K562 (cell line): Measurements from ENCODE around the gene EFHC1. TPM values are rescaled to one million over a fixed set of nuclear protein-coding genes. Genes with fewer than 3 reads are reported as not detected.
A peak's percentile ranks its signal among the peaks of the same experiment; 100 is the strongest.

Experiments used
- ASH1L ChIP-seq: fragments of 450-650 bp; IDR thresholded peaks from 2 replicates; pipeline ENCODE4 v1.6.1; 2018; ENCODE audit warnings: borderline replicate concordance, mild to moderate bottlenecking, low read depth; ENCODE audit not compliant: partially characterized antibody
- CEBPB ChIP-seq: fragments of 450-650 bp; IDR thresholded peaks from 2 replicates; pipeline ENCODE4 v1.6.1; 2016; ENCODE audit warnings: missing genetic modification characterization, missing compliant biosample characterization
- CHD2 ChIP-seq: IDR thresholded peaks from 2 replicates; pipeline ENCODE4 v1.6.1; 2011; ENCODE audit warnings: low read depth, low read length
- DNMT1 ChIP-seq: fragments of 450-650 bp; IDR thresholded peaks from 2 replicates; pipeline ENCODE4 v1.6.1; 2016; ENCODE audit warnings: antibody characterized with exemption, mild to moderate bottlenecking
- FOS ChIP-seq: IDR thresholded peaks from 3 replicates; pipeline ENCODE4 v1.6.1; 2011; ENCODE audit not compliant: insufficient read length; ENCODE audit errors: extremely low read depth
- FOXK2 ChIP-seq, 2 experiments: fragments of 450-650 bp; IDR thresholded peaks in 1 of 2; conservative IDR thresholded peaks in 1 of 2; 2 replicates each; pipeline ENCODE4 v1.6.1; 2016; ENCODE audit warnings: low read depth in 2 of 2, mild to moderate bottlenecking in 1 of 2
- ILK ChIP-seq: fragments of 450-650 bp; IDR thresholded peaks from 2 replicates; pipeline ENCODE4 v1.6.1; 2016; ENCODE audit warnings: missing genetic modification characterization, low read depth, mild to moderate bottlenecking, missing compliant biosample characterization, moderate library complexity, borderline replicate concordance
- LEF1 ChIP-seq: fragments of 450-650 bp; IDR thresholded peaks from 2 replicates; pipeline ENCODE4 v1.6.1; 2016; ENCODE audit warnings: mild to moderate bottlenecking
- MAFG ChIP-seq: fragments of 450-650 bp; conservative IDR thresholded peaks from 2 replicates; pipeline ENCODE4 v1.6.1; 2016; ENCODE audit warnings: missing genetic modification characterization, missing compliant biosample characterization
- MCM5 ChIP-seq: fragments of 450-650 bp; IDR thresholded peaks from 2 replicates; pipeline ENCODE4 v1.6.1; 2016; ENCODE audit warnings: low read depth
- RBBP5 ChIP-seq: fragments of 200-600 bp; sonication (generic); IDR thresholded peaks from 2 replicates; pipeline ENCODE4 v1.6.1; 2012; ENCODE audit warnings: borderline replicate concordance, mild to moderate bottlenecking, low read length, control low read depth, inconsistent platforms; ENCODE audit not compliant: insufficient read depth, poor library complexity, severe bottlenecking
- RBM14 ChIP-seq: fragments of 200-400 bp; formaldehyde crosslinking; IDR thresholded peaks from 2 replicates; pipeline ENCODE4 v1.6.1; 2018; ENCODE audit warnings: low read depth, mild to moderate bottlenecking, low read length, moderate library complexity, borderline replicate concordance; ENCODE audit not compliant: insufficient read depth
- RBM22 ChIP-seq: fragments of 200-400 bp; formaldehyde crosslinking; IDR thresholded peaks from 2 replicates; pipeline ENCODE4 v1.6.1; 2018; ENCODE audit warnings: low read length, low read depth; ENCODE audit not compliant: poor library complexity, severe bottlenecking
- polyA plus RNA-seq, 8 experiments: library from polyadenylated mRNA; depleted of rRNA in 4 of 8; stranded (reverse) in 5 of 8; unstranded in 3 of 8; fragments of >200 nt; fragmentation: Nextera tagmentation in 2 of 8; fragmentation: Illumina TruSeq in 1 of 8; extraction: Ambion mirVana in 2 of 8; extraction: Trizol in 1 of 8; gene quantifications; 2 replicates each; pipeline versions ENCODE4 v1.2.1 to v1.2.3, GENCODE V29; 2011 to 2014; ENCODE audit warnings: inconsistent platforms in 1 of 8, missing spikeins in 1 of 8
- total RNA-seq, 7 experiments: library from RNA; depleted of rRNA in 6 of 7; stranded (reverse); fragments of >200 nt in 6 of 7; fragmentation: Illumina TruSeq in 2 of 7; extraction: Trizol in 2 of 7; gene quantifications; 2 replicates each; pipeline versions ENCODE4 v1.2.1 to v1.2.3, GENCODE V29; 2011 to 2021; ENCODE audit warnings: low replicate concordance in 1 of 7
- TF ChIP-seq, protein P1 (sequence below): fragments of 250-450 bp; sonication (Bioruptor Pico); IDR thresholded peaks from 2 replicates; pipeline ENCODE4 v1.8.0; 2022; ENCODE audit warnings: inconsistent platforms
- TF ChIP-seq, protein P2 (sequence below), 2 experiments: IDR thresholded peaks; 2 replicates each; pipeline ENCODE4 v1.6.1; 2012; ENCODE audit warnings: improper control_type of control experiment in 2 of 2, low read depth in 2 of 2, low read length in 2 of 2, borderline replicate concordance in 1 of 2
- TF ChIP-seq, protein P3 (sequence below): fragments of 450-650 bp; conservative IDR thresholded peaks from 2 replicates; pipeline ENCODE4 v1.6.1; 2016; ENCODE audit warnings: missing genetic modification characterization, low read depth, mild to moderate bottlenecking, missing compliant biosample characterization, moderate library complexity
- TF ChIP-seq, protein P4 (sequence below): sonication (generic); formaldehyde crosslinking; IDR thresholded peaks from 2 replicates; pipeline ENCODE4 v1.8.0; 2022; ENCODE audit warnings: mild to moderate bottlenecking, low read depth, missing genetic modification reagents
- TF ChIP-seq, protein P5 (sequence below): fragments of 450-650 bp; formaldehyde crosslinking; IDR thresholded peaks from 2 replicates; pipeline ENCODE4 v1.4.0; 2022; ENCODE audit warnings: missing genetic modification characterization

The EFHC1 gene
- total and polyA plus RNA-seq, 9 of the 15 experiments (the other 6 are each of a cell fraction or from before 2014, with no cell fraction given): 9.5 to 31.0 (median 14.9) TPM

DNA sequence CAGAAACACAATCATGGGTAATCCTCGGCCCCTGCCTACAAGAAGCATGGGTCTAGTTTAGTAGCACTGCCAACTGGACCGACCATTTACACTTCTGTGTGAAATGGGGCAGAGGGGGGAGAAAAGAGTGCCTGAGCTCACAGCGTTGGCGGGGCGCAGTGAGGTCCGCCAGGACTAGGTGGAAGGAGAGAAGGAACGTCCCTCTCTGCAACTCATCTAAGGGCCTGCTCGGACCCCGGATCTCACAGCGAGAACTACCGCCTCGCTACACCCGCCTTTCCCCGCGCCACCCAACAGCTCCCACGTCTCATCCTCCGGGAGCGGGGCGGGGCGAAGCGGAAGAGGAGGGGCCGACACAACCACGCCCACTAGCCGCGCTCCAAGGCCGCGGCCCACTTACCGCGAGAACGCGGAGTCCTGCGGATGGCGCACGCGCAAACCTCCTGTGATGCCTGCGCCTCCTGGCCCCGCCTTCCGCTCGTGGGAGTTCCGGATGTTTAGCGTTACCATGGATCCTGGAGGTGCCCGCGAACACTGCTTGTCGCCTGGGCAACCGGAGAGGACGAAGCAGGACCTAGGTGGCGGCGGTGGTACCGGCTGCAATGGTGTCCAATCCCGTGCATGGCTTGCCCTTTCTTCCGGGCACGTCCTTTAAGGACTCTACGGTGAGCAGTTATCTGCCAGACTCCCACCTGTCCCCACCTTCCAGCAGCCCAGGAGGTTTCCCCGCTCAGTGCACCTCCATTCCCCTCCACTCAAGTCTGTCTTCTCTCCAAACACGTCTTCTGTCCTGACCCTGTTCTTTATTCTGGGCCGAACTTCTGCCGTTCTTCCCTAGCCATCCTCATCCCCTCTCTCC is at the start of gene EFHC1 (continued):
- TF ChIP-seq ILK (no peak), CEBPB (tag) (no peak), DNMT1 (no peak), RBM14 (no peak), CHD2 (peak; percentile 100), FOS (no peak), RBBP5 (peak; percentile 84), FOXK2 (conservative IDR thresholded peaks at IDR 0.05 in 1 of 2, IDR thresholded peaks at IDR 0.05 in 1 of 2; ENCODE audit: low read depth in 2 of 2) (no peak), LEF1 (no peak), RBM22 (peak; percentile 99), ASH1L (no peak), MAFG (tag) (no peak), MCM5 (no peak)
- TF ChIP-seq, protein P1, sequence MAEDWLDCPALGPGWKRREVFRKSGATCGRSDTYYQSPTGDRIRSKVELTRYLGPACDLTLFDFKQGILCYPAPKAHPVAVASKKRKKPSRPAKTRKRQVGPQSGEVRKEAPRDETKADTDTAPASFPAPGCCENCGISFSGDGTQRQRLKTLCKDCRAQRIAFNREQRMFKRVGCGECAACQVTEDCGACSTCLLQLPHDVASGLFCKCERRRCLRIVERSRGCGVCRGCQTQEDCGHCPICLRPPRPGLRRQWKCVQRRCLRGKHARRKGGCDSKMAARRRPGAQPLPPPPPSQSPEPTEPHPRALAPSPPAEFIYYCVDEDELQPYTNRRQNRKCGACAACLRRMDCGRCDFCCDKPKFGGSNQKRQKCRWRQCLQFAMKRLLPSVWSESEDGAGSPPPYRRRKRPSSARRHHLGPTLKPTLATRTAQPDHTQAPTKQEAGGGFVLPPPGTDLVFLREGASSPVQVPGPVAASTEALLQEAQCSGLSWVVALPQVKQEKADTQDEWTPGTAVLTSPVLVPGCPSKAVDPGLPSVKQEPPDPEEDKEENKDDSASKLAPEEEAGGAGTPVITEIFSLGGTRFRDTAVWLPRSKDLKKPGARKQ: no peak
- TF ChIP-seq, protein P2, sequence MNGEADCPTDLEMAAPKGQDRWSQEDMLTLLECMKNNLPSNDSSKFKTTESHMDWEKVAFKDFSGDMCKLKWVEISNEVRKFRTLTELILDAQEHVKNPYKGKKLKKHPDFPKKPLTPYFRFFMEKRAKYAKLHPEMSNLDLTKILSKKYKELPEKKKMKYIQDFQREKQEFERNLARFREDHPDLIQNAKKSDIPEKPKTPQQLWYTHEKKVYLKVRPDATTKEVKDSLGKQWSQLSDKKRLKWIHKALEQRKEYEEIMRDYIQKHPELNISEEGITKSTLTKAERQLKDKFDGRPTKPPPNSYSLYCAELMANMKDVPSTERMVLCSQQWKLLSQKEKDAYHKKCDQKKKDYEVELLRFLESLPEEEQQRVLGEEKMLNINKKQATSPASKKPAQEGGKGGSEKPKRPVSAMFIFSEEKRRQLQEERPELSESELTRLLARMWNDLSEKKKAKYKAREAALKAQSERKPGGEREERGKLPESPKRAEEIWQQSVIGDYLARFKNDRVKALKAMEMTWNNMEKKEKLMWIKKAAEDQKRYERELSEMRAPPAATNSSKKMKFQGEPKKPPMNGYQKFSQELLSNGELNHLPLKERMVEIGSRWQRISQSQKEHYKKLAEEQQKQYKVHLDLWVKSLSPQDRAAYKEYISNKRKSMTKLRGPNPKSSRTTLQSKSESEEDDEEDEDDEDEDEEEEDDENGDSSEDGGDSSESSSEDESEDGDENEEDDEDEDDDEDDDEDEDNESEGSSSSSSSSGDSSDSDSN (IDR thresholded peaks at IDR 0.05; ENCODE audit: borderline replicate concordance in 1 of 2, low read depth in 2 of 2, low read length in 2 of 2): no peak
- TF ChIP-seq, protein P3, sequence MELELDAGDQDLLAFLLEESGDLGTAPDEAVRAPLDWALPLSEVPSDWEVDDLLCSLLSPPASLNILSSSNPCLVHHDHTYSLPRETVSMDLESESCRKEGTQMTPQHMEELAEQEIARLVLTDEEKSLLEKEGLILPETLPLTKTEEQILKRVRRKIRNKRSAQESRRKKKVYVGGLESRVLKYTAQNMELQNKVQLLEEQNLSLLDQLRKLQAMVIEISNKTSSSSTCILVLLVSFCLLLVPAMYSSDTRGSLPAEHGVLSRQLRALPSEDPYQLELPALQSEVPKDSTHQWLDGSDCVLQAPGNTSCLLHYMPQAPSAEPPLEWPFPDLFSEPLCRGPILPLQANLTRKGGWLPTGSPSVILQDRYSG (tag): no peak
- TF ChIP-seq, protein P4, sequence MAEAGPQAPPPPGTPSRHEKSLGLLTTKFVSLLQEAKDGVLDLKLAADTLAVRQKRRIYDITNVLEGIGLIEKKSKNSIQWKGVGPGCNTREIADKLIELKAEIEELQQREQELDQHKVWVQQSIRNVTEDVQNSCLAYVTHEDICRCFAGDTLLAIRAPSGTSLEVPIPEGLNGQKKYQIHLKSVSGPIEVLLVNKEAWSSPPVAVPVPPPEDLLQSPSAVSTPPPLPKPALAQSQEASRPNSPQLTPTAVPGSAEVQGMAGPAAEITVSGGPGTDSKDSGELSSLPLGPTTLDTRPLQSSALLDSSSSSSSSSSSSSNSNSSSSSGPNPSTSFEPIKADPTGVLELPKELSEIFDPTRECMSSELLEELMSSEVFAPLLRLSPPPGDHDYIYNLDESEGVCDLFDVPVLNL (CRISPR knock-in tag): no peak
- TF ChIP-seq, protein P5, sequence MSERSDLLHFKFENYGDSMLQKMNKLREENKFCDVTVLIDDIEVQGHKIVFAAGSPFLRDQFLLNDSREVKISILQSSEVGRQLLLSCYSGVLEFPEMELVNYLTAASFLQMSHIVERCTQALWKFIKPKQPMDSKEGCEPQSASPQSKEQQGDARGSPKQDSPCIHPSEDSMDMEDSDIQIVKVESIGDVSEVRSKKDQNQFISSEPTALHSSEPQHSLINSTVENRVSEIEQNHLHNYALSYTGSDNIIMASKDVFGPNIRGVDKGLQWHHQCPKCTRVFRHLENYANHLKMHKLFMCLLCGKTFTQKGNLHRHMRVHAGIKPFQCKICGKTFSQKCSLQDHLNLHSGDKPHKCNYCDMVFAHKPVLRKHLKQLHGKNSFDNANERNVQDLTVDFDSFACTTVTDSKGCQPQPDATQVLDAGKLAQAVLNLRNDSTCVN (CRISPR knock-in tag): no peak
